Keratinocyte (primary cell): ENCODE measurements around the gene TSSC4. TPM values are rescaled to one million over a fixed set of nuclear protein-coding genes. Genes with fewer than 3 reads are reported as not detected.

Source experiments
- DNase-seq: peaks from one replicate; pipeline ENCODE4 v3.0.0-alpha.2; 2011; ENCODE audit warnings: low read depth, missing footprints, low spot score
- FAIRE-seq: peaks from 2 replicates; lab custom pipeline; 2011; peaks lifted over from hg19 to GRCh38; lab: Jason Lieb, UNC
- H2AFZ ChIP-seq: 2 replicates; pipeline ENCODE4 v1.6.0; 2012; ENCODE audit warnings: low read length, control low read depth, inconsistent platforms; ENCODE audit not compliant: control insufficient read depth
- H3K27ac ChIP-seq: 2 replicates; pipeline ENCODE4 v1.5.1; 2011; ENCODE audit warnings: low read length; ENCODE audit not compliant: control insufficient read depth, insufficient read depth
- H3K27me3 ChIP-seq: 3 replicates; pipeline ENCODE4 v1.6.0; 2011; ENCODE audit warnings: low read length; ENCODE audit not compliant: control insufficient read depth, insufficient read depth; ENCODE audit errors: extremely low read depth
- H3K36me3 ChIP-seq, 2 experiments: 2 replicates in 1 of 2; 3 replicates in 1 of 2; pipeline ENCODE4 v1.5.1; 2011; ENCODE audit warnings: low read length in 2 of 2, mild to moderate bottlenecking in 1 of 2; ENCODE audit not compliant: control insufficient read depth in 2 of 2, insufficient read depth in 2 of 2; ENCODE audit errors: extremely low read depth in 1 of 2
- H3K4me1 ChIP-seq: 3 replicates; pipeline ENCODE4 v1.5.1; 2011; ENCODE audit warnings: low read length; ENCODE audit not compliant: control insufficient read depth, insufficient read depth; ENCODE audit errors: extremely low read depth
- H3K4me2 ChIP-seq: 3 replicates; pipeline ENCODE4 v1.6.0; 2011; ENCODE audit warnings: low read depth, low read length; ENCODE audit not compliant: control insufficient read depth, insufficient read depth; ENCODE audit errors: extremely low read depth
- H3K4me3 ChIP-seq, 3 experiments: fragments of 200-600 bp in 1 of 3; sonication (generic) in 1 of 3; 2 replicates in 2 of 3; 3 replicates in 1 of 3; pipeline ENCODE4 v1.5.1; 2011 to 2016; ENCODE audit warnings: low read length in 3 of 3, mild to moderate bottlenecking in 3 of 3, control low read depth in 2 of 3, inconsistent platforms in 1 of 3, low read depth in 1 of 3, mixed read lengths in 1 of 3, mixed run types in 1 of 3, moderate library complexity in 1 of 3; ENCODE audit not compliant: control insufficient read depth in 2 of 3, insufficient read depth in 2 of 3; ENCODE audit errors: extremely low read depth in 1 of 3
- H3K79me2 ChIP-seq: 2 replicates; pipeline ENCODE4 v1.6.0; 2012; ENCODE audit warnings: low read length; ENCODE audit not compliant: control insufficient read depth, insufficient read depth
- H3K9ac ChIP-seq: 3 replicates; pipeline ENCODE4 v1.6.0; 2011; ENCODE audit warnings: low read length; ENCODE audit not compliant: control insufficient read depth, insufficient read depth; ENCODE audit errors: extremely low read depth
- H3K9me1 ChIP-seq: 3 replicates; pipeline ENCODE4 v1.6.0; 2011; ENCODE audit warnings: low read length; ENCODE audit not compliant: control insufficient read depth, insufficient read depth; ENCODE audit errors: extremely low read depth
- H3K9me3 ChIP-seq: 2 replicates; pipeline ENCODE4 v1.5.1; 2012; ENCODE audit warnings: low read depth, low read length; ENCODE audit not compliant: control insufficient read depth
- H4K20me1 ChIP-seq: 3 replicates; pipeline ENCODE4 v1.6.0; 2011; ENCODE audit warnings: low read length; ENCODE audit not compliant: control insufficient read depth, insufficient read depth; ENCODE audit errors: extremely low read depth
- CTCF ChIP-seq, 3 experiments: IDR thresholded peaks in 1 of 3; conservative IDR thresholded peaks in 1 of 3; optimal IDR thresholded peaks in 1 of 3; 2 replicates in 2 of 3; 3 replicates in 1 of 3; pipeline versions ENCODE3 to v1.5.1; 2011; ENCODE audit warnings: low read length in 3 of 3, mild to moderate bottlenecking in 3 of 3, moderate library complexity in 2 of 3, control low read depth in 1 of 3, inconsistent platforms in 1 of 3; ENCODE audit not compliant: insufficient read depth in 2 of 3; ENCODE audit errors: extremely low read depth in 1 of 3
- EZH2 ChIP-seq: IDR thresholded peaks from one replicate; pipeline ENCODE4 v1.6.1; 2012; ENCODE audit warnings: inconsistent platforms, mild to moderate bottlenecking, low read length, moderate library complexity
- dilution Hi-C: fragments of 300-500 bp; cut with MboI; formaldehyde crosslinking; loops from one replicate; pipeline ENCODE4 v1.7.0; 2020; ENCODE audit warnings: low sequenced_read_pairs; ENCODE audit not compliant: extremely low pct_ligation_motif_present
- polyA plus RNA-seq, 5 experiments: library from polyadenylated mRNA; depleted of rRNA in 3 of 5; stranded (reverse) in 3 of 5; stranded (forward) in 1 of 5; unstranded in 1 of 5; fragments of >200 nt; gene quantifications; 1 replicate in 1 of 5; 2 replicates in 3 of 5; 3 replicates in 1 of 5; pipeline versions ENCODE4 v1.2.1 to v1.2.3, GENCODE V29; 2011 to 2012; ENCODE audit warnings: missing spikeins in 2 of 5, low read depth in 1 of 5, low replicate concordance in 1 of 5

Gene TSSC4
- polyA plus RNA-seq, 1 donor (not counting 4 experiments of a cell fraction or from before 2014, with no cell fraction given): 15.9 TPM

GRCh38 chr11:2382129-2382517 lies 18.4 kb upstream of the TSSC4 start:
- TF ChIP-seq CTCF (optimal IDR thresholded peaks at IDR 0.05 in 1 of 3, IDR thresholded peaks at IDR 0.05 in 1 of 3, conservative IDR thresholded peaks at IDR 0.05 in 1 of 3; ENCODE audit: extremely low read depth in 1 of 3, insufficient read depth in 2 of 3, low read length in 3 of 3): no peak
- TF ChIP-seq EZH2: no peak
- no peak for FAIRE-seq
- Histone ChIP-seq H3K9ac (no peak overlapping the region), H3K4me1 (peaks cover 50% of the 10 kb centered on the region), H2AFZ (no peak overlapping the region), H3K79me2 (peaks cover 94% of the 10 kb centered on the region), H3K9me3 (no peaks in the 10 kb centered on the region), H3K27ac (no peak overlapping the region), H3K4me2 (no peak overlapping the region), H3K27me3 (no peaks in the 10 kb centered on the region), H3K9me1 (no peaks in the 10 kb centered on the region), H4K20me1 (peaks cover 67% of the 10 kb centered on the region), H3K36me3 (peaks cover 24 to 25% of the 10 kb centered on the region in 2 experiments), H3K4me3 (no peak overlapping the region)
- no peak for DNase-seq
- dilution Hi-C loops: no loop called here

- H2AFZ ChIP-seq: no peak overlapping the region
- H3K4me2 ChIP-seq: no peak overlapping the region
- H3K4me1 ChIP-seq: peaks cover 50% of the 10 kb centered on the region
- no peaks in the 10 kb centered on the region for H3K9me1 ChIP-seq
- no peaks in the 10 kb centered on the region for H3K9me3 ChIP-seq
- FAIRE-seq: no peak
- H3K4me3 ChIP-seq: no peak overlapping the region
- H3K9ac ChIP-seq: no peak overlapping the region
- H3K27ac ChIP-seq: no peak overlapping the region
- no peak for DNase-seq
- peaks cover 66% of the 10 kb centered on the region for H4K20me1 ChIP-seq
- H3K79me2 ChIP-seq: peaks cover 97% of the 10 kb centered on the region
- no peaks in the 10 kb centered on the region for H3K27me3 ChIP-seq
- no peak for TF ChIP-seq EZH2
- TF ChIP-seq CTCF (optimal IDR thresholded peaks at IDR 0.05 in 1 of 3, IDR thresholded peaks at IDR 0.05 in 1 of 3, conservative IDR thresholded peaks at IDR 0.05 in 1 of 3; ENCODE audit: extremely low read depth in 1 of 3, insufficient read depth in 2 of 3, low read length in 3 of 3): no peak
- dilution Hi-C loops: no loop called here
- H3K36me3 ChIP-seq: peaks cover 24 to 25% of the 10 kb centered on the region in 2 experiments
These were observed 17.4 kb upstream of the TSSC4 start for GRCh38 chr11:2382936-2383851.
